NCI-H748 treated with DMSO at 0.1 percent for 48 hours (cell line): ENCODE data around the gene AKR1C3.
"Not testable (repeated sequence)": the region's sequence is repeated elsewhere in the genome, so short reads cannot be mapped to it uniquely, and the experiment has no call there.

Experiments used
- DNase-seq: peaks from one replicate; lab custom pipeline; 2025; lab: John Stamatoyannopoulos, UW

Gene AKR1C3

GRCh38 chr10:5088703-5089261 lies 5.4 kb upstream of the AKR1C3 start:
- no peak for DNase-seq

- DNase-seq = no peak
Observed at GRCh38 chr10:5089865-5090264, 4.3 kb upstream of the AKR1C3 start.

- DNase-seq = no peak
Observed at GRCh38 chr10:5090551-5090950, 3.7 kb upstream of the AKR1C3 start.

GRCh38 chr10:5091196-5091595 lies 3.0 kb upstream of the AKR1C3 start:
- no peak for DNase-seq

- no peak for DNase-seq
Observed at GRCh38 chr10:5092375-5092774, 1.8 kb upstream of the AKR1C3 start.

- DNase-seq = no peak
Observed at GRCh38 chr10:5092848-5093790, 1.1 kb upstream of the AKR1C3 start.

GRCh38 chr10:5095687-5096086 lies 1.5 kb downstream of the AKR1C3 start:
- no peak for DNase-seq

- DNase-seq = no peak
Observed at GRCh38 chr10:5096108-5096507, 1.9 kb downstream of the AKR1C3 start.

GRCh38 chr10:5102479-5102878 lies 8.3 kb downstream of the AKR1C3 start:
- not testable (repeated sequence) for DNase-seq

GRCh38 chr10:5103481-5103880 lies 9.3 kb downstream of the AKR1C3 start:
- DNase-seq = no peak

GRCh38 chr10:5105626-5106025 lies 11.4 kb downstream of the AKR1C3 start:
- no peak for DNase-seq

GRCh38 chr10:5106553-5106952 lies 12.3 kb downstream of the AKR1C3 start:
- no peak for DNase-seq

- no peak for DNase-seq
Observed at GRCh38 chr10:5107860-5108526, 13.8 kb downstream of the AKR1C3 start.

GRCh38 chr10:5108658-5109416 lies 14.6 kb downstream of the AKR1C3 start:
- no peak for DNase-seq

- not testable (repeated sequence) for DNase-seq
Observed at GRCh38 chr10:5109861-5110260, 15.6 kb downstream of the AKR1C3 start.

GRCh38 chr10:5116621-5117020 lies 22.4 kb downstream of the AKR1C3 start:
- DNase-seq = no peak

GRCh38 chr10:5117026-5117425 lies 22.8 kb downstream of the AKR1C3 start:
- DNase-seq = no peak

- not testable (repeated sequence) for DNase-seq
Observed at GRCh38 chr10:5119997-5120396, 25.8 kb downstream of the AKR1C3 start.

GRCh38 chr10:5123886-5124285 lies 29.7 kb downstream of the AKR1C3 start:
- no peak for DNase-seq

GRCh38 chr10:5125315-5126044 lies 31.3 kb downstream of the AKR1C3 start:
- DNase-seq = no peak

- DNase-seq = no peak
Observed at GRCh38 chr10:5135581-5135980, 41.4 kb downstream of the AKR1C3 start.
